Endothelial cell of umbilical vein (primary cell): ENCODE data around the gene LAMP1. TPM values are rescaled to one million over a fixed set of nuclear protein-coding genes. Genes with fewer than 3 reads are reported as not detected.

Source experiments
- BruUV-seq: library from RNA; stranded (reverse); fragments of 400-500 nt; replicated peaks from 2 replicates; lab custom pipeline; 2021; lab: Mats Ljungman, UMichigan
- CTCF ChIA-PET: fragments of 300-600, 350-600 bp; sonication (Branson Sonifier 250); formaldehyde crosslinking; loops from one replicate; lab custom pipeline; 2021; ENCODE audit warnings: antibody characterized with exemption, inconsistent platforms; lab: Charles Lee
- POLR2A ChIA-PET: fragments of 300-600, 350-600 bp; sonication (Branson Sonifier 250); formaldehyde crosslinking; loops from one replicate; lab custom pipeline; 2021; ENCODE audit warnings: antibody characterized with exemption, inconsistent platforms; lab: Charles Lee
- DNase-seq: peaks from one replicate; pipeline ENCODE4 v3.0.0-alpha.2; 2011; ENCODE audit warnings: low read depth, low spot score
- FAIRE-seq: peaks from 2 replicates; lab custom pipeline; 2011; peaks lifted over from hg19 to GRCh38; lab: Jason Lieb, UNC
- H2AFZ ChIP-seq: 2 replicates; pipeline ENCODE4 v1.6.0; 2012; ENCODE audit warnings: low read depth, low read length, control low read depth, inconsistent platforms
- H3K27ac ChIP-seq: 2 replicates; pipeline ENCODE4 v1.5.1; 2011; ENCODE audit warnings: low read depth, mild to moderate bottlenecking, control low read depth, low read length, moderate library complexity; ENCODE audit not compliant: insufficient read depth
- H3K27me3 ChIP-seq, 2 experiments: 2 replicates each; pipeline versions ENCODE4 v1.6.0 to v1.6.1; 2011; ENCODE audit warnings: low read length in 2 of 2, mixed read lengths in 1 of 2; ENCODE audit not compliant: control insufficient read depth in 2 of 2, insufficient read depth in 2 of 2
- H3K36me3 ChIP-seq, 2 experiments: 2 replicates in 1 of 2; 3 replicates in 1 of 2; pipeline ENCODE4 v1.5.1; 2011; ENCODE audit warnings: low read length in 2 of 2, mild to moderate bottlenecking in 1 of 2, moderate library complexity in 1 of 2; ENCODE audit not compliant: control insufficient read depth in 2 of 2, insufficient read depth in 2 of 2; ENCODE audit errors: extremely low read depth in 1 of 2
- H3K4me1 ChIP-seq: 3 replicates; pipeline ENCODE4 v1.5.1; 2011; ENCODE audit warnings: mild to moderate bottlenecking, low read length; ENCODE audit not compliant: control insufficient read depth, insufficient read depth; ENCODE audit errors: extremely low read depth
- H3K4me2 ChIP-seq: 2 replicates; pipeline ENCODE4 v1.6.1; 2011; ENCODE audit warnings: low read length, control low read depth, mixed read lengths; ENCODE audit not compliant: insufficient read depth
- H3K4me3 ChIP-seq, 3 experiments: fragments of 200-600 bp in 1 of 3; sonication (generic), shearing (Covaris generic) in 1 of 3; replicated peaks in 1 of 3; 2 replicates each; pipeline ENCODE4 v1.5.1; 2011 to 2016; ENCODE audit warnings: control low read depth in 3 of 3, low read length in 3 of 3, mild to moderate bottlenecking in 2 of 3, inconsistent platforms in 1 of 3, low read depth in 1 of 3, moderate library complexity in 1 of 3; ENCODE audit not compliant: insufficient read depth in 1 of 3
- H3K79me2 ChIP-seq: 2 replicates; pipeline ENCODE4 v1.6.0; 2012; ENCODE audit warnings: low read length, inconsistent platforms; ENCODE audit not compliant: control insufficient read depth, insufficient read depth
- H3K9ac ChIP-seq: replicated peaks from 2 replicates; pipeline ENCODE3; 2011; ENCODE audit warnings: low read length, control low read depth; ENCODE audit not compliant: insufficient read depth; ENCODE audit errors: extremely low read depth
- H3K9me1 ChIP-seq: replicated peaks from 3 replicates; pipeline ENCODE4 v1.6.0; 2011; ENCODE audit warnings: mild to moderate bottlenecking, low read length; ENCODE audit not compliant: control insufficient read depth, insufficient read depth; ENCODE audit errors: extremely low read depth
- H3K9me3 ChIP-seq: replicated peaks from 2 replicates; pipeline ENCODE4 v1.5.1; 2012; ENCODE audit warnings: low read length, inconsistent platforms; ENCODE audit not compliant: control insufficient read depth, insufficient read depth
- H4K20me1 ChIP-seq: replicated peaks from 2 replicates; pipeline ENCODE3; 2011; ENCODE audit warnings: mild to moderate bottlenecking, low read length; ENCODE audit not compliant: control insufficient read depth, insufficient read depth; ENCODE audit errors: extremely low read depth
- CTCF ChIP-seq, 2 donors: IDR thresholded peaks; 1 replicate in 1 of 2; 2 replicates in 1 of 2; pipeline ENCODE4 v1.5.1; 2011; ENCODE audit warnings: low read length in 2 of 2, mild to moderate bottlenecking in 2 of 2, moderate library complexity in 2 of 2, control low read depth in 1 of 2, inconsistent platforms in 1 of 2, low read depth in 1 of 2; ENCODE audit not compliant: insufficient read depth in 1 of 2; ENCODE audit errors: extremely low read depth in 1 of 2
- EZH2 ChIP-seq: IDR thresholded peaks from 2 replicates; pipeline ENCODE4 v1.6.1; 2012; ENCODE audit warnings: borderline replicate concordance, low read depth, mild to moderate bottlenecking, moderate library complexity, low read length, inconsistent platforms; ENCODE audit not compliant: severe bottlenecking
- FOS ChIP-seq: IDR thresholded peaks from 2 replicates; pipeline ENCODE4 v1.6.1; 2011; ENCODE audit warnings: mild to moderate bottlenecking, low read length, moderate library complexity, borderline replicate concordance; ENCODE audit not compliant: insufficient read depth
- GATA2 ChIP-seq: IDR thresholded peaks from 2 replicates; pipeline ENCODE4 v1.7.0; 2011; ENCODE audit warnings: low read depth, mild to moderate bottlenecking, moderate library complexity, mixed read lengths, low read length; ENCODE audit not compliant: insufficient read length, insufficient read depth
- JUN ChIP-seq: IDR thresholded peaks from 2 replicates; pipeline ENCODE4 v1.6.1; 2011; ENCODE audit warnings: borderline replicate concordance, low read depth; ENCODE audit not compliant: insufficient read length, insufficient read depth
- MAX ChIP-seq: IDR thresholded peaks from 2 replicates; pipeline ENCODE4 v1.6.1; 2011; ENCODE audit not compliant: insufficient read depth, insufficient read length
- MYC ChIP-seq: IDR thresholded peaks from one replicate; pipeline ENCODE4 v1.6.1; 2011; ENCODE audit warnings: mild to moderate bottlenecking, low read depth, low read length
- POLR2A ChIP-seq: IDR thresholded peaks from 2 replicates; pipeline ENCODE4 v1.6.1; 2012; ENCODE audit warnings: low read depth, mild to moderate bottlenecking, control low read depth, low read length
- POLR2AphosphoS5 ChIP-seq: IDR thresholded peaks from 2 replicates; pipeline ENCODE4 v1.6.1; 2012; ENCODE audit warnings: low read depth, mild to moderate bottlenecking, control low read depth, low read length, moderate library complexity; ENCODE audit not compliant: insufficient read depth
- dilution Hi-C: fragments of 300-500 bp; cut with MboI; formaldehyde crosslinking; loops from one replicate; pipeline ENCODE4 v1.15.0; 2019; ENCODE audit warnings: low sequenced_read_pairs; ENCODE audit not compliant: extremely low pct_ligation_motif_present
- intact Hi-C: fragments of 100-400 bp; cut with micrococcal nuclease; formaldehyde crosslinking; loops from one replicate; pipeline ENCODE4 v1.10.0; 2022
- polyA plus RNA-seq, 4 experiments: library from polyadenylated mRNA; depleted of rRNA in 3 of 4; stranded (reverse) in 3 of 4; unstranded in 1 of 4; fragments of >200 nt; gene quantifications; 2 replicates each; pipeline versions ENCODE4 v1.2.1 to v1.2.3, GENCODE V29; 2011 to 2012; ENCODE audit warnings: missing spikeins in 1 of 4
- total RNA-seq: library from RNA; stranded (reverse); gene quantifications from 2 replicates; pipeline ENCODE4 v1.2.3, GENCODE V29; 2021

The LAMP1 gene
- total and polyA plus RNA-seq, 2 donors (not counting 3 experiments of a cell fraction or from before 2014, with no cell fraction given): 262 to 285 TPM

GRCh38 chr13:113318956-113319355 is 21.9 kb downstream of the LAMP1 start:
- DNase-seq (no peak), FAIRE-seq (no peak)
- H3K79me2 ChIP-seq: no peaks in the 10 kb centered on the region
- POLR2A ChIA-PET: no interaction called here
- H3K9ac ChIP-seq: no peak overlapping the region
- no peaks in the 10 kb centered on the region for H3K9me1 ChIP-seq
- no peaks in the 10 kb centered on the region for H3K9me3 ChIP-seq
- H3K27ac ChIP-seq: no peak overlapping the region
- no peak for TF ChIP-seq MYC
- no peak for TF ChIP-seq GATA2
- TF ChIP-seq EZH2: no peak
- no peak for TF ChIP-seq CTCF (IDR thresholded peaks at IDR 0.05; ENCODE audit: extremely low read depth in 1 of 2, insufficient read depth in 1 of 2, low read depth in 1 of 2, low read length in 2 of 2)
- TF ChIP-seq FOS: no peak
- TF ChIP-seq MAX: no peak
- no peak for TF ChIP-seq POLR2AphosphoS5
- no peak for TF ChIP-seq JUN
- no peak for TF ChIP-seq POLR2A
- peaks cover 9 to 38% of the 10 kb centered on the region in 2 experiments for H3K36me3 ChIP-seq
- CTCF ChIA-PET: no interaction called here
- dilution Hi-C loops (no loop called here), intact Hi-C loops (no loop called here)
- H4K20me1 ChIP-seq: no peaks in the 10 kb centered on the region
- no peak overlapping the region for H3K4me2 ChIP-seq
- no peak overlapping the region for H2AFZ ChIP-seq
- no TSS peak for BruUV-seq
- no peaks in the 10 kb centered on the region for H3K4me1 ChIP-seq
- no peaks in the 10 kb centered on the region for H3K27me3 ChIP-seq
- H3K4me3 ChIP-seq: no peak overlapping the region
